Neutrophil (primary cell): ENCODE results near the gene FOXD3.

ENCODE experiments used
- H3K27ac ChIP-seq: fragments of 200-600 bp; sonication (generic); 2 replicates; pipeline ENCODE4 v1.5.1; 2016; ENCODE audit warnings: mild to moderate bottlenecking, moderate library complexity
- H3K27me3 ChIP-seq: fragments of 200-600 bp; sonication (generic); 2 replicates; pipeline ENCODE4 v1.6.0; 2016; ENCODE audit warnings: mild to moderate bottlenecking
- H3K36me3 ChIP-seq: fragments of 200-600 bp; sonication (generic); 2 replicates; pipeline ENCODE4 v1.5.1; 2017
- H3K4me1 ChIP-seq, 2 experiments: fragments of 200-600 bp in 1 of 2; sonication (generic) in 1 of 2; 1 replicate in 1 of 2; 2 replicates in 1 of 2; pipeline versions ENCODE4 v1.5.1 to v1.6.1; 2013 to 2016; ENCODE audit warnings: low read depth in 1 of 2, low read length in 1 of 2, mild to moderate bottlenecking in 1 of 2, moderate library complexity in 1 of 2; ENCODE audit not compliant: control insufficient read depth in 1 of 2, insufficient read depth in 1 of 2
- H3K4me3 ChIP-seq, 2 experiments: fragments of 200-600 bp in 1 of 2; sonication (generic) in 1 of 2; 1 replicate in 1 of 2; 2 replicates in 1 of 2; pipeline ENCODE4 v1.5.1; 2013 to 2016; ENCODE audit warnings: low read depth in 1 of 2, low read length in 1 of 2, mild to moderate bottlenecking in 1 of 2, moderate library complexity in 1 of 2
- H3K9me3 ChIP-seq: fragments of 200-600 bp; sonication (generic); 2 replicates; pipeline ENCODE4 v1.5.1; 2016
- CTCF ChIP-seq: fragments of 200-600 bp; sonication (generic); IDR thresholded peaks from 2 replicates; pipeline ENCODE4 v1.5.1; 2016; ENCODE audit warnings: antibody characterized with exemption

The FOXD3 gene

DNA sequence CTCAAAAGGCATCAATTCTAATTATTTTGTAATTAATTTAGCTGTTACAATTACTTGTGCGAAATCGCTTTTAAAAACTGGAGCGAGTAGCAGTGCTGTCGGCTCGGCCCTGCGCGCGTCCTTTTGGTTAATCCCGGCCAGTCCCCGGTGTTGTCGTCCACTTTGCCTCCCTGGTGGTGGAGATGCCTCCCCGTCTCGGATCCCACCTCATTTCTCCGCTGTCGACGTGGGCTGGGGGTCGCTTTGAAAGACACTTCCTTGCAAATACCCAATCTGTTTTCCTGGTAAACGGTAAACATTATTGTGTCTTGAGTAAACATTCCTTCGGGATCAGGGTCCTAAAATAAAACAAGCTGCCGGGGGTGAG, 3.7 kb downstream of the FOXD3 start:
- Histone ChIP-seq H3K4me1 (peaks cover 36 to 64% of the 10 kb centered on the region in 2 experiments), H3K4me3 (no peak overlapping the region), H3K27ac (no peak overlapping the region), H3K9me3 (peaks cover 4% of the 10 kb centered on the region), H3K27me3 (peaks cover 100% of the 10 kb centered on the region), H3K36me3 (no peaks in the 10 kb centered on the region)
- no peak for TF ChIP-seq CTCF

DNA sequence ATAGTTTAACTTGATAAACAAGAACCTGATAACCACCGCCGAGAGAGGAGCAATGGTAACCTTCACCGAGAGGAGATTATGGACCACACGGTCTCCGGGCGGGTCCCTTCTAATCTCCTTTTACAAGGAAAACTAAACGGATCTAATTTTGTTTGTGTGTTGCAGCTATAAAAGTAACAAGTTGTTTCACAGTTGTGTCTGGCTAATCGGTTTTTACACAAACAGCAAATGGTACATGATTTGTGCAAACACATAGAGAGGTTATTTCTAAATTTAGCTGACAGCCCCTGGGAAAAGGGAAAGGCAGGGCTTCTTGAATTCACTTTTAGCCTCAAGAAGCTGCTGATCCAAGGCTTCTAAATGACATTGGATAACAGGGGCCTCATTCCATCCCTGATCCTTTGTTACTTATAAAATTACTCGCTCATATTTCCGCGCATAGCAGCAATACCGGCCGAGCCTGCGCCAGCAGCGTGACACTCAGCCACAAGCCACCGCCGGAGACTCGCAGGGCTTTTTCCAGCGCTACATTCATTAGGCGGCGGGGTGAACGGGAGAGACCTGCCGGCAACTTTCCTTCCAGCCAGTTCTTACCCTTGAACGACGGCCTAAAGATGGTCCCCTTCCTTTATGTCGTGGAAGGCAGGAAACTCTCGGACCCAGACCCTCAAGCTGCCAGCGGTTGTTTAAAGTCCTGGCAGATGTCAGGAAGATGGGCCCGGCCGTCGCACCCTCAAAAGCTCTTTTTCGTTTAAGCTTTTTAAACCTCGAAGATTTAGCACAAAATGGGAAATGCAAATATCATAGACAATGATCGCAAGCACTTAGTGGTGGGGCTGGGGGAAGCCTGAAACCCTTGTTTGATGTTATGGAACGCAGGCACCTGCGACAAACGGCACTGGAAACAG, 4.4 kb downstream of the FOXD3 start:
- H3K9me3 ChIP-seq = peaks cover 4% of the 10 kb centered on the region
- H3K27me3 ChIP-seq = peaks cover 100% of the 10 kb centered on the region
- H3K4me3 ChIP-seq = no peak overlapping the region
- H3K4me1 ChIP-seq = peaks cover 30 to 57% of the 10 kb centered on the region in 2 experiments
- no peaks in the 10 kb centered on the region for H3K36me3 ChIP-seq
- TF ChIP-seq CTCF = no peak
- no peak overlapping the region for H3K27ac ChIP-seq

DNA sequence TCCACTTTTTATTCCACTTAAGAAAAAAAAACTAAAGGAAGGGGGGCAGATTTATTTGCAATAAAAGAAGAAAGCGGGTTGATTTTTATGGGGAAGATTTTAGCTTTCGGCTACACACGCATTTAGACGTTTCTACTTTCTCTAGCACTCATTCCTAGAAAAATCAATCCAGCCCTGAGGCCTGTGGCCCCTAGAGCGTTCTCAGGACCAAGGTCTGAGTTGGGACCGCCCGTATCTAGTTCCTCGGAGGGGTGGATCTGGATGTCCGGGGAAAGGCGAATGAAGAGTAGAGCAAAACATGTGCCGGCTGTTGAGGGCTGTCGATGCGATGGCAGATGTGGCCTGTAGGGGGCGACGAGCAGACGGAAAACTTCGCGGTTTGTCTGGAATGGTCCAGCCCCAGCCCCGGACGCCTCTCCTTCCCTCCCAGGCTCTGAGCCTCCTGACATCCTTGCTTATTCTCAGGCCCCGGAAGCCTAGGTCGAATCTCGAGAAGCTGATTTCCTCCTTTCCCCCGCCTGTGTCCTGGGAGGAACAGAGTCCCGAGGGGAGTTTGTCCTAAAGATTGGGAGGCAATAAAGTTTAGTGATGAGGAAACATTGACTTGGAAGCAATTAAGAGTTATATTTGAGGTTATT, 5.2 kb downstream of the FOXD3 start:
- Histone ChIP-seq H3K27ac (no peak overlapping the region), H3K4me3 (peak overlapping the region in 1 of 2 experiments; percentile 4), H3K36me3 (no peaks in the 10 kb centered on the region), H3K9me3 (peaks cover 4% of the 10 kb centered on the region), H3K4me1 (peaks cover 24 to 49% of the 10 kb centered on the region in 2 experiments), H3K27me3 (peaks cover 100% of the 10 kb centered on the region)
- peak; percentile 77 for TF ChIP-seq CTCF

- H3K9me3 ChIP-seq = no peaks in the 10 kb centered on the region
- H3K36me3 ChIP-seq = no peaks in the 10 kb centered on the region
- no peak for TF ChIP-seq CTCF
- peaks cover 100% of the 10 kb centered on the region for H3K27me3 ChIP-seq
- no peak overlapping the region for H3K27ac ChIP-seq
- no peak overlapping the region for H3K4me3 ChIP-seq
- peaks cover 19 to 43% of the 10 kb centered on the region in 2 experiments for H3K4me1 ChIP-seq
Measured at GRCh38 chr1:63328122-63328521, 5.8 kb downstream of the FOXD3 start.

DNA sequence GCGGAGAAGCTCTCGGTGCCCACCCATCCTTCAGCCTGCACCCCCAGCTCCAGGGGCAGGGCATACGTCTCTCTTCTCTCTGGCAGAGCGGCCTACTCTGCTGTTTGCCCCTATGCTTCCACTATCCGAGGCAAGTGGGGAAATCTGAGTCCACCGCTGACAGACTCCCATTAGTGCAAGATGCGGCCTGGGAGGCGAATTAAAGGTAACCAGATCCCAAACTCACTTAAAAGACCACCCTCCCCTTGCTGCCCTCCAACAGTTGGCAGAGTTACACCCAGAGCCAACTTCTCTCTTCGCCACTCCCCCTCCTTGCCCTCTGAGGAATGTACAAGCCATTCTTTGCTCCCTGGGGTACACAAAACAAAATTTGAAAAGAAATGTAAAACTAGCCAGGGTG, 6.4 kb downstream of the FOXD3 start:
- no peaks in the 10 kb centered on the region for H3K9me3 ChIP-seq
- H3K4me3 ChIP-seq = no peak overlapping the region
- H3K36me3 ChIP-seq = no peaks in the 10 kb centered on the region
- H3K4me1 ChIP-seq = peaks cover 19 to 38% of the 10 kb centered on the region in 2 experiments
- peaks cover 100% of the 10 kb centered on the region for H3K27me3 ChIP-seq
- no peak for TF ChIP-seq CTCF
- no peak overlapping the region for H3K27ac ChIP-seq
